Embryonic facial prominence (tissue), 1 donor: ENCODE data around the gene PGD.
"Not testable (repeated sequence)": the region's sequence is repeated elsewhere in the genome, so short reads cannot be mapped to it uniquely, and the experiment has no call there.

ENCODE experiments used
- DNase-seq: peaks from one replicate; pipeline ENCODE4 v3.0.0-alpha.2; 2016; ENCODE audit errors: extremely low spot score

The PGD gene

GRCh38 chr1:10398734-10399443 lies at the start of gene PGD:
TSS of gene PGD (plus strand) at chr1:10399064. CDS start at chr1:10399118, 54 bp downstream.
- peak; percentile 89 for DNase-seq

GRCh38 chr1:10353282-10353681 lies 45.6 kb upstream of the PGD start:
- no peak for DNase-seq

GRCh38 chr1:10353693-10354092 lies 45.2 kb upstream of the PGD start:
- DNase-seq, result no peak

GRCh38 chr1:10360045-10360444 lies 38.8 kb upstream of the PGD start:
- no peak for DNase-seq

- DNase-seq, result no peak
These were observed 37.3 kb upstream of the PGD start for GRCh38 chr1:10361515-10361914.

- DNase-seq, result no peak
These were observed 30.7 kb upstream of the PGD start for GRCh38 chr1:10368194-10368593.

- no peak for DNase-seq
These were observed 24.4 kb upstream of the PGD start for GRCh38 chr1:10374442-10374860.

- not testable (repeated sequence) for DNase-seq
These were observed 21.4 kb upstream of the PGD start for GRCh38 chr1:10377365-10378029.

- DNase-seq, result no peak
These were observed 20.6 kb upstream of the PGD start for GRCh38 chr1:10378081-10378841.

- DNase-seq, result no peak
These were observed 19.7 kb upstream of the PGD start for GRCh38 chr1:10379101-10379620.

GRCh38 chr1:10379676-10380075 lies 19.2 kb upstream of the PGD start:
- no peak for DNase-seq

- DNase-seq, result no peak
These were observed 18.1 kb upstream of the PGD start for GRCh38 chr1:10380594-10381275.

GRCh38 chr1:10383630-10384029 lies 15.2 kb upstream of the PGD start:
- DNase-seq, result no peak

- no peak for DNase-seq
These were observed 14.6 kb upstream of the PGD start for GRCh38 chr1:10384219-10384618.

- DNase-seq, result no peak
These were observed 11.8 kb upstream of the PGD start for GRCh38 chr1:10386761-10387676.

GRCh38 chr1:10387677-10388386 lies 11.0 kb upstream of the PGD start:
- peak; percentile 69 for DNase-seq

GRCh38 chr1:10388387-10388715 lies 10.5 kb upstream of the PGD start:
- no peak for DNase-seq

- no peak for DNase-seq
These were observed 9.4 kb upstream of the PGD start for GRCh38 chr1:10389271-10389973.

- no peak for DNase-seq
These were observed 2.0 kb upstream of the PGD start for GRCh38 chr1:10396870-10397269.

GRCh38 chr1:10398278-10398733 lies 558 bp upstream of the PGD start:
- no peak for DNase-seq
